ENCODE measurements around the gene ARAP2. TPM values are rescaled to one million over a fixed set of nuclear protein-coding genes. Genes with fewer than 3 reads are reported as not detected.

ARAP2 gene
- total RNA-seq, 1 donor from 2014 or later = 9.2 TPM

- no peak overlapping the region for H3K27ac Mint-ChIP-seq
Measured at GRCh38 chr4:36209941-36210649, 34.2 kb downstream of the ARAP2 start.

GRCh38 chr4:36208893-36209473, 35.3 kb downstream of the ARAP2 start:
- Mint-ChIP-seq H3K4me3 (ENCODE audit: low read depth) (no peak overlapping the region), H3K27me3 (no peaks in the 10 kb centered on the region), H3K27ac (no peak overlapping the region), H3K36me3 (ENCODE audit: insufficient read depth) (peaks cover 2% of the 10 kb centered on the region), H3K4me1 (ENCODE audit: low read depth) (peaks cover 11% of the 10 kb centered on the region), H3K9me3 (ENCODE audit: low read depth) (no peaks in the 10 kb centered on the region)
- no peak for DNase-seq (ENCODE audit: low spot score, unreplicated experiment)
- TF ChIP-seq CTCF (IDR thresholded peaks at IDR 0.05; ENCODE audit: unreplicated experiment) = no peak

More at GRCh38 chr4:36209941-36210649, 34.2 kb downstream of the ARAP2 start:
- no peaks in the 10 kb centered on the region for H3K27me3 Mint-ChIP-seq
- peaks cover 11% of the 10 kb centered on the region for H3K4me1 Mint-ChIP-seq (ENCODE audit: low read depth)
- no peaks in the 10 kb centered on the region for H3K36me3 Mint-ChIP-seq (ENCODE audit: insufficient read depth)
- TF ChIP-seq CTCF (IDR thresholded peaks at IDR 0.05; ENCODE audit: unreplicated experiment) = no peak
- no peak for DNase-seq (ENCODE audit: low spot score, unreplicated experiment)
- H3K4me3 Mint-ChIP-seq (ENCODE audit: low read depth) = no peak overlapping the region
- H3K9me3 Mint-ChIP-seq (ENCODE audit: low read depth) = no peaks in the 10 kb centered on the region

- Mint-ChIP-seq H3K4me1 (ENCODE audit: low read depth) (peaks cover 11% of the 10 kb centered on the region), H3K4me3 (ENCODE audit: low read depth) (no peak overlapping the region), H3K36me3 (ENCODE audit: insufficient read depth) (peaks cover 4% of the 10 kb centered on the region), H3K27ac (peak overlapping the region; percentile 21), H3K9me3 (ENCODE audit: low read depth) (no peaks in the 10 kb centered on the region), H3K27me3 (no peaks in the 10 kb centered on the region)
- TF ChIP-seq CTCF (IDR thresholded peaks at IDR 0.05; ENCODE audit: unreplicated experiment) = no peak
- no peak for DNase-seq (ENCODE audit: low spot score, unreplicated experiment)
Measured at GRCh38 chr4:36207831-36208520, 36.3 kb downstream of the ARAP2 start.

GRCh38 chr4:36207367-36207766, 36.9 kb downstream of the ARAP2 start:
- Mint-ChIP-seq H3K4me1 (ENCODE audit: low read depth) (peaks cover 11% of the 10 kb centered on the region), H3K9me3 (ENCODE audit: low read depth) (no peaks in the 10 kb centered on the region), H3K27ac (no peak overlapping the region), H3K27me3 (no peaks in the 10 kb centered on the region), H3K36me3 (ENCODE audit: insufficient read depth) (peaks cover 4% of the 10 kb centered on the region), H3K4me3 (ENCODE audit: low read depth) (no peak overlapping the region)
- TF ChIP-seq CTCF (IDR thresholded peaks at IDR 0.05; ENCODE audit: unreplicated experiment) = no peak
- DNase-seq (ENCODE audit: low spot score, unreplicated experiment) = no peak

- Mint-ChIP-seq H3K9me3 (ENCODE audit: low read depth) (no peaks in the 10 kb centered on the region), H3K27ac (no peak overlapping the region), H3K4me1 (ENCODE audit: low read depth) (peaks cover 11% of the 10 kb centered on the region), H3K36me3 (ENCODE audit: insufficient read depth) (peaks cover 4% of the 10 kb centered on the region), H3K27me3 (no peaks in the 10 kb centered on the region), H3K4me3 (ENCODE audit: low read depth) (no peak overlapping the region)
- TF ChIP-seq CTCF (IDR thresholded peaks at IDR 0.05; ENCODE audit: unreplicated experiment) = no peak
- no peak for DNase-seq (ENCODE audit: low spot score, unreplicated experiment)
Measured at GRCh38 chr4:36206603-36207311, 37.6 kb downstream of the ARAP2 start.

All from progenitor cell of endocrine pancreas (in vitro differentiated cells).